CD4-positive, alpha-beta T cell treated with Interleukin-6 for 4 hours (primary cell): ENCODE results near the gene ZNF627.
"Not testable (repeated sequence)": the region's sequence is repeated elsewhere in the genome, so short reads cannot be mapped to it uniquely, and the experiment has no call there.

ENCODE experiments used
- DNase-seq: peaks from one replicate; pipeline ENCODE4 v3.0.0-alpha.2; 2020; ENCODE audit warnings: mixed read lengths

The ZNF627 gene

GRCh38 chr19:11597202-11598102 lies at the start of gene ZNF627:
Gene ZNF627 (plus strand): TSS chr19:11597483. CDS start chr19:11597628, 145 bp downstream.
- DNase-seq: peak; percentile 99

GRCh38 chr19:11547929-11548700 lies 49.2 kb upstream of the ZNF627 start:
- DNase-seq: no peak

- no peak for DNase-seq
These were observed 47.8 kb upstream of the ZNF627 start for GRCh38 chr19:11549386-11549953.

- DNase-seq: no peak
These were observed 47.0 kb upstream of the ZNF627 start for GRCh38 chr19:11550265-11550664.

GRCh38 chr19:11551603-11552235 lies 45.6 kb upstream of the ZNF627 start:
- DNase-seq: no peak

- no peak for DNase-seq
These were observed 44.5 kb upstream of the ZNF627 start for GRCh38 chr19:11552666-11553372.

GRCh38 chr19:11554160-11554559 lies 43.1 kb upstream of the ZNF627 start:
- no peak for DNase-seq

GRCh38 chr19:11555246-11555645 lies 42.0 kb upstream of the ZNF627 start:
- no peak for DNase-seq

GRCh38 chr19:11556634-11557420 lies 40.5 kb upstream of the ZNF627 start:
- DNase-seq: no peak

- DNase-seq: peak; percentile 98
These were observed 38.1 kb upstream of the ZNF627 start, which contains the start of gene ELOF1 for GRCh38 chr19:11558881-11559828. Gene ELOF1 (minus strand): TSS chr19:11559230. CDS start chr19:11554347, 4,883 bp downstream.

- peak; percentile 74 for DNase-seq
These were observed 36.8 kb upstream of the ZNF627 start for GRCh38 chr19:11560404-11561051.

- DNase-seq: no peak
These were observed 33.8 kb upstream of the ZNF627 start for GRCh38 chr19:11563532-11563931.

GRCh38 chr19:11564082-11564807 lies 33.0 kb upstream of the ZNF627 start:
- DNase-seq: not testable (repeated sequence)

GRCh38 chr19:11565649-11565980 lies 31.7 kb upstream of the ZNF627 start:
- not testable (repeated sequence) for DNase-seq

- DNase-seq: no peak
These were observed 31.1 kb upstream of the ZNF627 start for GRCh38 chr19:11566164-11566563.

GRCh38 chr19:11570039-11570462 lies 27.2 kb upstream of the ZNF627 start:
- DNase-seq: no peak

GRCh38 chr19:11573354-11573753 lies 23.9 kb upstream of the ZNF627 start:
- not testable (repeated sequence) for DNase-seq

- DNase-seq: not testable (repeated sequence)
These were observed 23.5 kb upstream of the ZNF627 start for GRCh38 chr19:11573763-11574162.

GRCh38 chr19:11574689-11575088 lies 22.6 kb upstream of the ZNF627 start:
- DNase-seq: no peak
